ELR (cell line): ENCODE data around the gene IRAK1.
A peak's percentile ranks its signal among the peaks of the same experiment; 100 is the strongest.

ENCODE experiments used
- DNase-seq: peaks from one replicate; pipeline ENCODE4 v3.0.0-alpha.2; 2015; ENCODE audit warnings: low read depth

The IRAK1 gene

GRCh38 chrX:154019633-154020528 lies at the start of gene IRAK1:
Gene IRAK1, minus strand, starts transcription at chrX:154019902. Its CDS starts 90 bp downstream, at chrX:154019812.
- DNase-seq: peak; percentile 75

GRCh38 chrX:154068560-154068959 lies 48.9 kb upstream of the IRAK1 start:
- no peak for DNase-seq

GRCh38 chrX:154064637-154065435 lies 45.1 kb upstream of the IRAK1 start:
- DNase-seq: no peak

GRCh38 chrX:154063234-154063633 lies 43.5 kb upstream of the IRAK1 start:
- no peak for DNase-seq

- DNase-seq: no peak
Measured at GRCh38 chrX:154061801-154062200, 42.1 kb upstream of the IRAK1 start.

- DNase-seq: no peak
Measured at GRCh38 chrX:154059729-154060245, 40.1 kb upstream of the IRAK1 start.

- DNase-seq: no peak
Measured at GRCh38 chrX:154059231-154059630, 39.5 kb upstream of the IRAK1 start.

GRCh38 chrX:154058214-154058997 lies 38.7 kb upstream of the IRAK1 start:
- no peak for DNase-seq

- no peak for DNase-seq
Measured at GRCh38 chrX:154057791-154058190, 38.1 kb upstream of the IRAK1 start.

GRCh38 chrX:154056770-154057241 lies 37.1 kb upstream of the IRAK1 start:
- DNase-seq: no peak

- DNase-seq: peak; percentile 69
Measured at GRCh38 chrX:154051201-154051810, 31.6 kb upstream of the IRAK1 start.

GRCh38 chrX:154050113-154050495 lies 30.4 kb upstream of the IRAK1 start:
- no peak for DNase-seq

GRCh38 chrX:154049209-154050112 lies 29.8 kb upstream of the IRAK1 start:
- no peak for DNase-seq

- no peak for DNase-seq
Measured at GRCh38 chrX:154048398-154048797, 28.7 kb upstream of the IRAK1 start.

- no peak for DNase-seq
Measured at GRCh38 chrX:154046940-154047610, 27.4 kb upstream of the IRAK1 start.

- DNase-seq: no peak
Measured at GRCh38 chrX:154046031-154046781, 26.5 kb upstream of the IRAK1 start.

GRCh38 chrX:154044091-154044490 lies 24.4 kb upstream of the IRAK1 start:
- DNase-seq: no peak

GRCh38 chrX:154043003-154043763 lies 23.5 kb upstream of the IRAK1 start:
- DNase-seq: peak; percentile 67
